ENCODE data around the gene CNNM1. TPM values are rescaled to one million over a fixed set of nuclear protein-coding genes. Genes with fewer than 3 reads are reported as not detected.

CNNM1 gene
- total and polyA plus RNA-seq, 8 donors = 0.53 to 1.6 (median 1.3) TPM

GRCh38 chr10:99330347-99330924 lies 1.3 kb downstream of the CNNM1 start:
- Histone ChIP-seq H3K36me3 (no peaks in the 10 kb centered on the region), H3K27me3 (no peaks in the 10 kb centered on the region), H3K9me3 (no peaks in the 10 kb centered on the region), H3K4me1 (no peaks in the 10 kb centered on the region), H3K27ac (no peak overlapping the region), H3K4me3 (peak overlapping the region; percentile 44 to 69 (median 58))
- ATAC-seq (peak; percentile 68 to 74 (median 70)), FAIRE-seq (no peak), DNase-seq (peak; percentile 36 to 88 (median 62))
- no peak for TF ChIP-seq CTCF (IDR thresholded peaks at IDR 0.05)
- WGBS, 2 donors = 27% methylated on average over 45 of the region's 45 CpGs
- intact Hi-C loops (cut with DNase I) = no loop called here

- Histone ChIP-seq H3K27me3 (no peaks in the 10 kb centered on the region), H3K4me1 (no peaks in the 10 kb centered on the region), H3K9me3 (no peaks in the 10 kb centered on the region), H3K4me3 (no peak overlapping the region), H3K36me3 (no peaks in the 10 kb centered on the region), H3K27ac (no peak overlapping the region)
- no peak for TF ChIP-seq CTCF (IDR thresholded peaks at IDR 0.05)
- intact Hi-C loops (cut with DNase I) = no loop called here
- ATAC-seq (peak in 3 of 4 donors; percentile 26 to 53 (median 33)), FAIRE-seq (no peak), DNase-seq (no peak)
- WGBS, 2 donors = 58 to 64% methylated on average over 9 of the region's 9 CpGs
Observed at GRCh38 chr10:99331207-99331803, 2.1 kb downstream of the CNNM1 start.

GRCh38 chr10:99337311-99337811 lies 8.2 kb downstream of the CNNM1 start:
- H3K36me3 ChIP-seq = no peaks in the 10 kb centered on the region
- H3K4me3 ChIP-seq = no peak overlapping the region
- no peak overlapping the region for H3K27ac ChIP-seq
- no peaks in the 10 kb centered on the region for H3K9me3 ChIP-seq
- H3K27me3 ChIP-seq = no peaks in the 10 kb centered on the region
- no peaks in the 10 kb centered on the region for H3K4me1 ChIP-seq
- intact Hi-C loops (cut with DNase I) = no loop called here
- ATAC-seq (peak in 2 of 4 donors; percentile 51 to 58), FAIRE-seq (no peak), DNase-seq (no peak)
- WGBS, 2 donors = 46 to 56% methylated on average over 2 of the region's 2 CpGs
- no peak for TF ChIP-seq CTCF (IDR thresholded peaks at IDR 0.05)

GRCh38 chr10:99337901-99338300 lies 8.7 kb downstream of the CNNM1 start:
- FAIRE-seq (no peak), ATAC-seq (no peak), DNase-seq (no peak)
- Histone ChIP-seq H3K36me3 (no peaks in the 10 kb centered on the region), H3K9me3 (no peaks in the 10 kb centered on the region), H3K27ac (no peak overlapping the region), H3K27me3 (no peaks in the 10 kb centered on the region), H3K4me1 (no peaks in the 10 kb centered on the region), H3K4me3 (no peak overlapping the region)
- intact Hi-C loops (cut with DNase I) = no loop called here
- TF ChIP-seq CTCF (IDR thresholded peaks at IDR 0.05) = no peak

- 55 to 77% methylated on average over 1 of the region's 1 CpG for WGBS, 2 donors
- H3K27ac ChIP-seq = no peak overlapping the region
- ATAC-seq = peak in 2 of 4 donors; percentile 50 to 57
- H3K36me3 ChIP-seq = no peaks in the 10 kb centered on the region
- intact Hi-C loops (cut with DNase I) = no loop called here
- no peak for FAIRE-seq
- no peak for DNase-seq
- no peaks in the 10 kb centered on the region for H3K9me3 ChIP-seq
- no peak overlapping the region for H3K4me3 ChIP-seq
- no peaks in the 10 kb centered on the region for H3K4me1 ChIP-seq
- TF ChIP-seq CTCF (IDR thresholded peaks at IDR 0.05) = no peak
- no peaks in the 10 kb centered on the region for H3K27me3 ChIP-seq
Observed at GRCh38 chr10:99339077-99339476, 9.9 kb downstream of the CNNM1 start.
